PC-9 (cell line): ENCODE data around the gene FOSB.

Experiments used
- EZH2 ChIP-seq: fragments of 200-600 bp; sonication (generic); IDR thresholded peaks from 2 replicates; pipeline ENCODE4 v1.8.0; 2017; ENCODE audit warnings: antibody characterized with exemption, low read depth
- TF ChIP-seq, protein P1 (sequence below): fragments of 200-600 bp; sonication (generic); conservative IDR thresholded peaks from 2 replicates; pipeline ENCODE4 v1.6.1; 2017; ENCODE audit warnings: mixed run types, antibody characterized with exemption, mild to moderate bottlenecking, moderate library complexity

DNA sequence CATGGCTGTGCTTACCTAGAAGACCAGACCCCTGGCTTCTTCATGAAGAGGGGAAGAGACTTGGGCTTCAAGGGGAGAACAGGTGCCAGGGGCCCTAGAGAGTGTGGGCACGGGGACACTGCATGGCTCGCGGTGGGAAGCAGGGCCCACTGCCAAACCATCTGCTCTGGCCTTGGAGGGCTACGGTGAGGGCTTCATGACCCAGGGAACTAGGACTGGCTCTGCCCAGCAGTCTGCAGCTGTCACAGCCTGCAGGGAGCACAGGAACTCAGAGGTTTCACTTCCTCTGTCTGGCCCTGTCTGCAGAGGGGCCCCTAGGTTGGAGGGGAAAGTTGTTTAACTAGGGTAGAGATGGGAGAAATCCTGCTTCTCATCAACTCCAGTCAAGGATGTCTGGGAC, 48.4 kb upstream of the FOSB start:
- TF ChIP-seq, protein P1, sequence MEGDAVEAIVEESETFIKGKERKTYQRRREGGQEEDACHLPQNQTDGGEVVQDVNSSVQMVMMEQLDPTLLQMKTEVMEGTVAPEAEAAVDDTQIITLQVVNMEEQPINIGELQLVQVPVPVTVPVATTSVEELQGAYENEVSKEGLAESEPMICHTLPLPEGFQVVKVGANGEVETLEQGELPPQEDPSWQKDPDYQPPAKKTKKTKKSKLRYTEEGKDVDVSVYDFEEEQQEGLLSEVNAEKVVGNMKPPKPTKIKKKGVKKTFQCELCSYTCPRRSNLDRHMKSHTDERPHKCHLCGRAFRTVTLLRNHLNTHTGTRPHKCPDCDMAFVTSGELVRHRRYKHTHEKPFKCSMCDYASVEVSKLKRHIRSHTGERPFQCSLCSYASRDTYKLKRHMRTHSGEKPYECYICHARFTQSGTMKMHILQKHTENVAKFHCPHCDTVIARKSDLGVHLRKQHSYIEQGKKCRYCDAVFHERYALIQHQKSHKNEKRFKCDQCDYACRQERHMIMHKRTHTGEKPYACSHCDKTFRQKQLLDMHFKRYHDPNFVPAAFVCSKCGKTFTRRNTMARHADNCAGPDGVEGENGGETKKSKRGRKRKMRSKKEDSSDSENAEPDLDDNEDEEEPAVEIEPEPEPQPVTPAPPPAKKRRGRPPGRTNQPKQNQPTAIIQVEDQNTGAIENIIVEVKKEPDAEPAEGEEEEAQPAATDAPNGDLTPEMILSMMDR: no peak
- no peak for TF ChIP-seq EZH2
